KG1 (cell line): ENCODE measurements around the gene NTRK3.

ENCODE experiments used
- DNase-seq: peaks from one replicate; lab custom pipeline; 2025; lab: John Stamatoyannopoulos, UW

The NTRK3 gene

GRCh38 chr15:88257311-88258092 lies 963 bp upstream of the NTRK3 start:
- no peak for DNase-seq

- no peak for DNase-seq
These were observed 858 bp downstream of the NTRK3 start for GRCh38 chr15:88255484-88256278.

GRCh38 chr15:88255087-88255483 lies 1.5 kb downstream of the NTRK3 start:
- no peak for DNase-seq

- no peak for DNase-seq
These were observed 4.1 kb downstream of the NTRK3 start for GRCh38 chr15:88252441-88252840.

GRCh38 chr15:88250826-88251225 lies 5.7 kb downstream of the NTRK3 start:
- DNase-seq: no peak

- no peak for DNase-seq
These were observed 7.3 kb downstream of the NTRK3 start for GRCh38 chr15:88249220-88249619.

- no peak for DNase-seq
These were observed 8.6 kb downstream of the NTRK3 start for GRCh38 chr15:88247914-88248313.

- peak; percentile 49 for DNase-seq
These were observed 9.7 kb downstream of the NTRK3 start for GRCh38 chr15:88246666-88247446.

GRCh38 chr15:88246081-88246480 lies 10.5 kb downstream of the NTRK3 start:
- no peak for DNase-seq

GRCh38 chr15:88243895-88244787 lies 12.4 kb downstream of the NTRK3 start:
- no peak for DNase-seq

GRCh38 chr15:88242586-88243555 lies 13.7 kb downstream of the NTRK3 start:
- no peak for DNase-seq

GRCh38 chr15:88241461-88241860 lies 15.1 kb downstream of the NTRK3 start:
- DNase-seq: no peak

- DNase-seq: no peak
These were observed 15.5 kb downstream of the NTRK3 start for GRCh38 chr15:88241060-88241459.

- no peak for DNase-seq
These were observed 16.9 kb downstream of the NTRK3 start for GRCh38 chr15:88239594-88239993.

GRCh38 chr15:88238618-88239430 lies 17.7 kb downstream of the NTRK3 start:
- no peak for DNase-seq

GRCh38 chr15:88234711-88235110 lies 21.8 kb downstream of the NTRK3 start:
- no peak for DNase-seq

GRCh38 chr15:88233921-88234320 lies 22.6 kb downstream of the NTRK3 start:
- no peak for DNase-seq

- no peak for DNase-seq
These were observed 23.8 kb downstream of the NTRK3 start for GRCh38 chr15:88232771-88233201.

GRCh38 chr15:88231909-88232644 lies 24.5 kb downstream of the NTRK3 start:
- no peak for DNase-seq
